Suprapubic skin (tissue), 4 donors: ENCODE results near the gene RPTOR. TPM values are rescaled to one million over a fixed set of nuclear protein-coding genes. Genes with fewer than 3 reads are reported as not detected.
"Not testable (repeated sequence)": the region's sequence is repeated elsewhere in the genome, so short reads cannot be mapped to it uniquely, and the experiment has no call there.

Source experiments
- DNase-seq, 2 donors: peaks; one replicate each; pipeline ENCODE4 v3.0.0-alpha.2; 2019; ENCODE audit warnings: low spot score in 2 of 2
- H3K27ac ChIP-seq: fragments of 200-600 bp; sonication (generic); one replicate; pipeline ENCODE4 v1.5.1; 2019
- H3K27me3 ChIP-seq: fragments of 200-600 bp; sonication (generic); one replicate; pipeline ENCODE4 v1.5.1; 2019
- H3K36me3 ChIP-seq: fragments of 200-600 bp; sonication (generic); one replicate; pipeline ENCODE4 v1.5.1; 2019
- H3K4me1 ChIP-seq: fragments of 200-600 bp; sonication (generic); one replicate; pipeline ENCODE4 v1.5.1; 2019
- H3K4me3 ChIP-seq: fragments of 200-600 bp; sonication (generic); one replicate; pipeline ENCODE4 v1.5.1; 2019; ENCODE audit warnings: mild to moderate bottlenecking
- H3K9me3 ChIP-seq: fragments of 200-600 bp; sonication (generic); one replicate; pipeline ENCODE4 v1.5.1; 2019
- EP300 ChIP-seq: sonication (generic); formaldehyde crosslinking; IDR thresholded peaks from one replicate; pipeline ENCODE4 v1.6.1; 2017; ENCODE audit warnings: antibody characterized with exemption
- POLR2A ChIP-seq, 2 donors: fragments of 450-650 bp; IDR thresholded peaks; one replicate each; pipeline ENCODE4 v1.6.1; 2017; ENCODE audit warnings: antibody characterized with exemption in 2 of 2, mild to moderate bottlenecking in 2 of 2, moderate library complexity in 2 of 2
- POLR2AphosphoS5 ChIP-seq, 3 donors: sonication (generic); formaldehyde crosslinking; IDR thresholded peaks; one replicate each; pipeline ENCODE4 v1.6.1; 2017; ENCODE audit warnings: antibody characterized with exemption in 3 of 3
- WGBS: methylation state at CpG from one replicate; pipeline ENCODE4 v1.1.5; 2018; 5-methylcytosine and 5-hydroxymethylcytosine counted together
- total RNA-seq, 4 donors: library from RNA; depleted of rRNA; stranded (reverse); fragments of >200 nt; gene quantifications; one replicate each; pipeline ENCODE4 v1.1.0, GENCODE V29; 2016
- TF ChIP-seq, protein P1 (sequence below), 2 donors: fragments of 200-600 bp in 1 of 2; fragments of 450-650 bp in 1 of 2; sonication (generic) in 1 of 2; IDR thresholded peaks; one replicate each; pipeline ENCODE4 v1.5.1; 2016 to 2019; ENCODE audit warnings: antibody characterized with exemption in 2 of 2, mild to moderate bottlenecking in 1 of 2, moderate library complexity in 1 of 2

RPTOR gene
- total RNA-seq, 4 donors from 2014 or later: 45.8 to 84.6 (median 53.0) TPM

DNA sequence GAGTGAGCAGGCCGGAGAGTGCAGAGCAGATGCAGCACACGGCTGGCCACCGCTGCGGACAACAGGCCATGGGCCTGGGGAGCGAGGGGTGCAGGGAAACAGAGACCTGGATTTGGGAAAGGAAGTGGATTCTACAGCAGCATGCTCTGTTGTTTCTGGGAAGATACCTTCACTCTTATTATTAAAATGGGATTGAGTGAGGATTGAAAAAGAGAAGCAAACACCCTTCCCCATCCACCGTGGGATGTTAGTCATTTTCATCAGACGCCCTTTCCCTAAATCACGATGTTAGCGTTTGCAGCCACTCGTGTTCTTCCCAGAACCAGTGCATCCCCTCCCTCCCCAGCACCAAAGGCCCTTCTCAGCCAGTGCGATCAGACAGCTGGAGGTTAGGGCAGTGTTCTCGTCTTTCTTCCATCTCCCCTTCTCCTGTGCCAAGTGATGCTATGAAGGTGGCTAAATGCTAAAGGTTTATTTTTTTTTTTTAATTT, 250.5 kb downstream of the RPTOR start:
- Histone ChIP-seq H3K4me1 (peaks cover 30% of the 10 kb centered on the region), H3K4me3 (no peak overlapping the region), H3K27me3 (no peaks in the 10 kb centered on the region), H3K27ac (no peak overlapping the region), H3K9me3 (no peaks in the 10 kb centered on the region), H3K36me3 (peaks cover 6% of the 10 kb centered on the region)
- TF ChIP-seq POLR2A (IDR thresholded peaks at IDR 0.05): no peak
- TF ChIP-seq, protein P1, sequence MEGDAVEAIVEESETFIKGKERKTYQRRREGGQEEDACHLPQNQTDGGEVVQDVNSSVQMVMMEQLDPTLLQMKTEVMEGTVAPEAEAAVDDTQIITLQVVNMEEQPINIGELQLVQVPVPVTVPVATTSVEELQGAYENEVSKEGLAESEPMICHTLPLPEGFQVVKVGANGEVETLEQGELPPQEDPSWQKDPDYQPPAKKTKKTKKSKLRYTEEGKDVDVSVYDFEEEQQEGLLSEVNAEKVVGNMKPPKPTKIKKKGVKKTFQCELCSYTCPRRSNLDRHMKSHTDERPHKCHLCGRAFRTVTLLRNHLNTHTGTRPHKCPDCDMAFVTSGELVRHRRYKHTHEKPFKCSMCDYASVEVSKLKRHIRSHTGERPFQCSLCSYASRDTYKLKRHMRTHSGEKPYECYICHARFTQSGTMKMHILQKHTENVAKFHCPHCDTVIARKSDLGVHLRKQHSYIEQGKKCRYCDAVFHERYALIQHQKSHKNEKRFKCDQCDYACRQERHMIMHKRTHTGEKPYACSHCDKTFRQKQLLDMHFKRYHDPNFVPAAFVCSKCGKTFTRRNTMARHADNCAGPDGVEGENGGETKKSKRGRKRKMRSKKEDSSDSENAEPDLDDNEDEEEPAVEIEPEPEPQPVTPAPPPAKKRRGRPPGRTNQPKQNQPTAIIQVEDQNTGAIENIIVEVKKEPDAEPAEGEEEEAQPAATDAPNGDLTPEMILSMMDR (IDR thresholded peaks at IDR 0.05): no peak
- DNase-seq: peak in 1 of 2 donors; percentile 54
- 90% methylated on average over 12 of the region's 12 CpGs for WGBS

DNA sequence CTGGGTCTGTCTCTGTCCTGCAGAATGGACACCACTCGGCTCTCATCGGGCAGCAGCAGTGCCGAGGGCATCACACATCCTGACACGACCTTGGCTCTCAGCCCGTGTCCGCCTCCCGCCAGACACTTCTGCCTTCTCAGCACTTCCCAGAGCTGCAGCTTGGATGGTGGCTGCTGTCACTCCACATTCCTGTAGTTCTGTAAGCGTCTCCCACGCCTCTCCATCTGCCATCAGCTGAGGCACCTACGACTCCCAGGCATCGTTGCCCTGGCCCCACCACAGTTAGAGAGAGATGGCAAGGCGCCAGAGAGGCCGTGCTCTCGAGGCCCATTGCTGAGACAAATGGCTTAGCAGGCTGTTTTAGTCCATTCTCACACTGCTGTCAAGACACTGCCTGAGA, 251.1 kb downstream of the RPTOR start:
- Histone ChIP-seq H3K9me3 (no peaks in the 10 kb centered on the region), H3K36me3 (peaks cover 6% of the 10 kb centered on the region), H3K4me3 (no peak overlapping the region), H3K27ac (no peak overlapping the region), H3K27me3 (no peaks in the 10 kb centered on the region), H3K4me1 (peaks cover 24% of the 10 kb centered on the region)
- 65% methylated on average over 9 of the region's 14 CpGs for WGBS
- TF ChIP-seq, protein P1 (IDR thresholded peaks at IDR 0.05): no peak
- TF ChIP-seq POLR2A (IDR thresholded peaks at IDR 0.05) (no peak), EP300 (no peak), POLR2AphosphoS5 (IDR thresholded peaks at IDR 0.05) (no peak)
- peak in 1 of 2 donors; percentile 74 for DNase-seq

DNA sequence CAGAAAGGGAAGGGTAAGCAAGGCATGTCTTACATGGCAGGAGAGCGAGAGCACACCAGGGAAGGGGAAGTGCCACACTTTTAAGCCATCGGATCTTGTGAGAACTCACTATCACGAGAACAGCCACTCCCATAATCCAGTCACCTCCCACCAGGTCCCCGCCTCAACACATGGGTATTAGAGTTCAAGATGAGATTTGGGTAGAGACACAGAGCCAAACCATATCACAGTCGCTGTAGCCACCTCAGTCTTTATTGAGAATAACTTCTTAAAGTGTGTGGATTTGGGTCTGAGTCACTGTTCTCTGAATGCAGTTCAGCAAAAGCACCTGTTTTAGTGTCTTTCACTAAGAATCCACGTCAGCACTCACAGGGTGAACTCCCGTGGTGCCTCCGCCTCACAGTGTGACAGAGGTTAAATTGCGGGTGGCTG, 251.8 kb downstream of the RPTOR start:
- H3K4me3 ChIP-seq: no peak overlapping the region
- H3K27ac ChIP-seq: no peak overlapping the region
- H3K36me3 ChIP-seq: peaks cover 6% of the 10 kb centered on the region
- 93% methylated on average over 9 of the region's 9 CpGs for WGBS
- H3K27me3 ChIP-seq: no peaks in the 10 kb centered on the region
- H3K4me1 ChIP-seq: peaks cover 17% of the 10 kb centered on the region
- DNase-seq: peak in 1 of 2 donors; percentile 13
- no peaks in the 10 kb centered on the region for H3K9me3 ChIP-seq
- TF ChIP-seq, protein P1 (IDR thresholded peaks at IDR 0.05): no peak
- TF ChIP-seq POLR2AphosphoS5 (IDR thresholded peaks at IDR 0.05) (no peak), POLR2A (IDR thresholded peaks at IDR 0.05) (no peak), EP300 (no peak)

DNA sequence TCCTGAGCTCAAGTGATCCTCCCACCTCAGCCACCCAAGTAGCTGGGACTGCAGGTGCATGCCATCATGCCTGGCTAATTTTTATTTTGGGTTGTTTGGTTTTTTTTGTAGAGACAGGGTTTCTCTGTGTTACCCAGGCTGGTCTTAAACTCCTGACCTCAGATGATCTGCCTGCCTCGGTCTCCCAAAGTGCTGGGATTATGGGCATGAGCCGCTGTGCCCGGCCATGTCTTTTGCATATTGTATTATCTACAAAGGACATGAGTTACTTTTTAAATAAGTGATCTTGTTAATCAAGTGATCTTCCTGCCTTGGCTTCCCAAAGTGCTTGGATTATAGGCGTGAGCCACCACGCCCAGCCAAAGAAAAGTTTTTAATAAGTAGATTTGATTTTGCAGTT, 252.6 kb downstream of the RPTOR start:
- peak in 1 of 2 donors; percentile 20 for DNase-seq

DNA sequence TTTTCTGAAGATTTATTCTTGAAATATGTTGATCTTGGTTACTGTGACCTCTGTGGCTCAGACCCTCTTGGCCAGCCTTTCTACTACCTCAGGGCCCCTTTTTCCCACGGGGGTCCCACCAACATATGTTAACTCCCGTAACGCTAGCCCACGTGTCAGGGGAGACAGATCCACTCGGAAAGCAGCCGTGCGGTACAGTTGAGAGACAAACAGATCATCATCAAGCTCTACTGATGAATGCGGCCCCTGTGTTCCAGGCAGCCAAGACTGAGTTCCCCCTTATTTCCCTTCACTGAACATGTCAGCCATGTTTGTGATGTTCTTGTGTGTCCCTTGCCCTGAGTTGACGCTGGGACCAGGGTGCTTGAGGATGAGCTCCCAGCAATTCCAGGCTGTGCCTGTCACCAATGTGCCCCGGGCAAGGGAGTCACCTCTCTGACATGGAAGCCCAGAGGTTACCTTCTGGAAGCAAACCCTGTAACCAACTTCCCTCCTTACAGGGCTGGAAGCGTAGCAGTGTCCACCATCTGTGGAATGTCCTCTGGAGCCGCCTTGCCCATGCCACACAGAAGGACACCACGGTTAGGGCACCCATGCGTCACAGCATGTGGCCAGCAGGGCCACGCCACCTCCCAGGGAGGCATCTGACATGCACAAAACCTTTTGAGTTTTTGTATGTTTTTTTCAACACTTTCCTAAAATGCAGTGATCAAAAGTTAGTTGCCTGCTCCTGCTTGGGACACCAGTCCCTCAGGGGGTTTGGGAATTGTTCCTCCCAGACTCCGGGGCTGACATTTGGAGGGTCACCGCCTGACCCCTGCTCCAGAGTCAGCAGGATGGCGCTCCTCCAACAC, 253.3 kb downstream of the RPTOR start:
- peak in 1 of 2 donors; percentile 62 for DNase-seq
- Histone ChIP-seq H3K27me3 (no peaks in the 10 kb centered on the region), H3K27ac (no peak overlapping the region), H3K4me1 (peaks cover 1% of the 10 kb centered on the region), H3K36me3 (peaks cover 6% of the 10 kb centered on the region), H3K4me3 (no peak overlapping the region), H3K9me3 (no peaks in the 10 kb centered on the region)
- TF ChIP-seq EP300 (no peak), POLR2AphosphoS5 (IDR thresholded peaks at IDR 0.05) (no peak)
- TF ChIP-seq, protein P1 (IDR thresholded peaks at IDR 0.05): no peak
- WGBS: 94% methylated on average over 17 of the region's 18 CpGs

More for the DNA sequence above, 252.6 kb downstream of the RPTOR start:
- not testable (repeated sequence) for H3K27ac ChIP-seq, H3K9me3 ChIP-seq, H3K27me3 ChIP-seq, H3K36me3 ChIP-seq, H3K4me3 ChIP-seq, H3K4me1 ChIP-seq
- WGBS: 96% methylated on average over 5 of the region's 5 CpGs
